DND-41 (cell line): Measurements from ENCODE around the gene LILRA6.
A peak's percentile ranks its signal among the peaks of the same experiment; 100 is the strongest.
"Not testable (repeated sequence)": the region's sequence is repeated elsewhere in the genome, so short reads cannot be mapped to it uniquely, and the experiment has no call there.

ENCODE experiments used
- ATAC-seq: fragments of 200-7000 bp; cut with Tn5 transposase; 3 replicates; pipeline ENCODE4 v1.9.1; 2021; ENCODE audit warnings: low read depth; ENCODE audit not compliant: insufficient read depth
- DNase-seq: peaks from one replicate; pipeline ENCODE4 v3.0.0-alpha.2; 2020
- H2AFZ ChIP-seq: 2 replicates; pipeline ENCODE4 v1.6.0; 2012; ENCODE audit warnings: low read depth, low read length
- H3K27ac ChIP-seq: 2 replicates; pipeline ENCODE4 v1.5.1; 2012; ENCODE audit warnings: low read length, inconsistent platforms
- H3K27me3 ChIP-seq: fragments of 200-600 bp; sonication (generic); 2 replicates; pipeline ENCODE4 v1.6.0; 2012; ENCODE audit warnings: low read length, mild to moderate bottlenecking, inconsistent platforms; ENCODE audit not compliant: insufficient read depth, poor library complexity
- H3K36me3 ChIP-seq: 2 replicates; pipeline ENCODE4 v1.5.1; 2012; ENCODE audit warnings: low read length, inconsistent platforms; ENCODE audit not compliant: insufficient read depth
- H3K4me1 ChIP-seq: 2 replicates; pipeline ENCODE4 v1.5.1; 2012; ENCODE audit warnings: mild to moderate bottlenecking, low read length; ENCODE audit not compliant: insufficient read depth
- H3K4me2 ChIP-seq: 2 replicates; pipeline ENCODE4 v1.6.0; 2012; ENCODE audit warnings: mild to moderate bottlenecking, moderate library complexity, low read length, inconsistent platforms; ENCODE audit not compliant: insufficient read depth
- H3K4me3 ChIP-seq, 2 experiments: fragments of 200-600 bp in 1 of 2; shearing (Covaris generic) in 1 of 2; 2 replicates each; pipeline ENCODE4 v1.5.1; 2012 to 2016; ENCODE audit warnings: inconsistent platforms in 2 of 2, low read length in 2 of 2, mild to moderate bottlenecking in 2 of 2, low read depth in 1 of 2, moderate library complexity in 1 of 2
- H3K79me2 ChIP-seq: 2 replicates; pipeline ENCODE4 v1.6.0; 2012; ENCODE audit warnings: low read length, inconsistent platforms; ENCODE audit not compliant: insufficient read depth
- H3K9ac ChIP-seq: 2 replicates; pipeline ENCODE4 v1.6.0; 2012; ENCODE audit warnings: low read depth, mild to moderate bottlenecking, inconsistent platforms, low read length, moderate library complexity
- H3K9me3 ChIP-seq: 2 replicates; pipeline ENCODE4 v1.5.1; 2012; ENCODE audit warnings: low read length, moderate library complexity, mild to moderate bottlenecking, inconsistent platforms; ENCODE audit not compliant: insufficient read depth, severe bottlenecking
- H4K20me1 ChIP-seq: 2 replicates; pipeline ENCODE4 v1.6.0; 2012; ENCODE audit warnings: low read length; ENCODE audit not compliant: insufficient read depth
- EZH2 ChIP-seq: IDR thresholded peaks from 3 replicates; pipeline ENCODE4 v1.6.1; 2012; ENCODE audit warnings: borderline replicate concordance, low read depth, mild to moderate bottlenecking, moderate library complexity, low read length, inconsistent platforms; ENCODE audit not compliant: severe bottlenecking
- TF ChIP-seq, protein P1 (sequence below): IDR thresholded peaks from 2 replicates; pipeline ENCODE4 v1.5.1; 2012; ENCODE audit warnings: borderline replicate concordance, low read length, moderate library complexity, mild to moderate bottlenecking; ENCODE audit not compliant: poor library complexity, severe bottlenecking; ENCODE audit errors: extremely low read depth

The LILRA6 gene

DNA sequence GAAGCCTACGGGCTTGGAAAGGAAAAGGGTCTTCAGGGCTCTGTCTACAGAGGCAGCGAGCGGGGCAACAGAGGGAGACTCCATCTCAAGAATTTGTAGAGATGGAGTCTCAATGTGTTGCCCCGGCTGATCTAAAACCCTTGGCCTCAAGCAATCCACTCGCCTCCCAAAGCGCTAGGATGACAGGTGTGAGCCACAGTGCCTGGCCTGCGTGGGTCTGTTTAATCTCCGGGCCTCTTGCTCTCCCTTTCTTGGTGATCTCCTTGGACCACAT, 33.9 kb downstream of the LILRA6 start:
- Histone ChIP-seq H3K9me3 (no peaks in the 10 kb centered on the region), H3K9ac (no peak overlapping the region), H3K27ac (no peak overlapping the region), H4K20me1 (peaks cover 78% of the 10 kb centered on the region), H3K4me1 (peaks cover 28% of the 10 kb centered on the region), H3K4me3 (no peak overlapping the region), H2AFZ (no peak overlapping the region), H3K79me2 (peaks cover 56% of the 10 kb centered on the region), H3K27me3 (no peaks in the 10 kb centered on the region), H3K4me2 (no peak overlapping the region), H3K36me3 (peaks cover 71% of the 10 kb centered on the region)
- DNase-seq (no peak), ATAC-seq (peak; percentile 28)
- TF ChIP-seq EZH2 = no peak
- TF ChIP-seq, protein P1, sequence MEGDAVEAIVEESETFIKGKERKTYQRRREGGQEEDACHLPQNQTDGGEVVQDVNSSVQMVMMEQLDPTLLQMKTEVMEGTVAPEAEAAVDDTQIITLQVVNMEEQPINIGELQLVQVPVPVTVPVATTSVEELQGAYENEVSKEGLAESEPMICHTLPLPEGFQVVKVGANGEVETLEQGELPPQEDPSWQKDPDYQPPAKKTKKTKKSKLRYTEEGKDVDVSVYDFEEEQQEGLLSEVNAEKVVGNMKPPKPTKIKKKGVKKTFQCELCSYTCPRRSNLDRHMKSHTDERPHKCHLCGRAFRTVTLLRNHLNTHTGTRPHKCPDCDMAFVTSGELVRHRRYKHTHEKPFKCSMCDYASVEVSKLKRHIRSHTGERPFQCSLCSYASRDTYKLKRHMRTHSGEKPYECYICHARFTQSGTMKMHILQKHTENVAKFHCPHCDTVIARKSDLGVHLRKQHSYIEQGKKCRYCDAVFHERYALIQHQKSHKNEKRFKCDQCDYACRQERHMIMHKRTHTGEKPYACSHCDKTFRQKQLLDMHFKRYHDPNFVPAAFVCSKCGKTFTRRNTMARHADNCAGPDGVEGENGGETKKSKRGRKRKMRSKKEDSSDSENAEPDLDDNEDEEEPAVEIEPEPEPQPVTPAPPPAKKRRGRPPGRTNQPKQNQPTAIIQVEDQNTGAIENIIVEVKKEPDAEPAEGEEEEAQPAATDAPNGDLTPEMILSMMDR = no peak

DNA sequence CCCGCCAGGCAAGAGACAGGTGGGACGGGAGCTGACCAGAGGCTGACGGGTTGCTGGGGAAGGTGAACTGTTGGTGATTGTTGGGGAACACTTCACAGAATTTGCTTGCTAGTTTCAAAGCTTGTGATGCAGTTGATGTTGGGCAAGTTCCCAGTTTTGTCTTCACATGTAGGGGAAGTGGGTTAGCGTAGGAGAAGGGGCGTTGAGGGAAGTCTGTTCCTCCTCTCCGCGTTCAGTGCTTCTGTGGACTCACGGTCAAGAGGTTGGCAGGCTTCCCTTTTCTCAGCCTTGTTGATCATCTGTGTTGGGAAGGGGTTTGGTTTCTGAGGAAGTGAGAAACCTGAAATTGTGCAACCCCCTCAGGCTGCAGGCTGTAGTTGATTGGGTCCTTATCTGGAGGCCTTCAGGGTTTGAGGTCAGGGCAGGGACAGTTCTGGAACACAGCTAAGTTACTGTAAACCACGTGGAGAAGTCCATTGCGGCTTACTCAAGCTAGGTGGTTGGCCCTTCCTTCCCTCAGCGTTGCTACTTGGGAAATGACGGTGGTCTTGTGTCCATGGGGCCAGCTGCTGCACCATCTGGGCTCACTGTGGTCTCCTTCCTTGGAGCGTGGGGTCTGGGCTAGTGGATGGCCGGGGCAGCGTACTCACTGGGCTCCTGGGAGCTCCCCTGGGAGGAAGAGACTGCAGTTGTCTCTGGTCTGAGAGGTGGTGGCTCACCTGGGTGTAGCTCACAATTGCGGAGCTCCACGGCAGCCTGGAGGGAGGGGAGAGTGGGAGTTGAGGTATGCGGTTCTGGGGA, 34.4 kb downstream of the LILRA6 start:
- no peaks in the 10 kb centered on the region for H3K9me3 ChIP-seq
- H3K27me3 ChIP-seq = no peaks in the 10 kb centered on the region
- no peak overlapping the region for H3K4me2 ChIP-seq
- peaks cover 33% of the 10 kb centered on the region for H3K4me1 ChIP-seq
- no peak overlapping the region for H3K27ac ChIP-seq
- peaks cover 76% of the 10 kb centered on the region for H3K36me3 ChIP-seq
- H3K9ac ChIP-seq = no peak overlapping the region
- H4K20me1 ChIP-seq = peaks cover 83% of the 10 kb centered on the region
- H3K79me2 ChIP-seq = peaks cover 61% of the 10 kb centered on the region
- H2AFZ ChIP-seq = no peak overlapping the region
- ATAC-seq (peak; percentile 31), DNase-seq (peak; percentile 30)
- no peak for TF ChIP-seq EZH2
- TF ChIP-seq, protein P1 = no peak
- no peak overlapping the region for H3K4me3 ChIP-seq

DNA sequence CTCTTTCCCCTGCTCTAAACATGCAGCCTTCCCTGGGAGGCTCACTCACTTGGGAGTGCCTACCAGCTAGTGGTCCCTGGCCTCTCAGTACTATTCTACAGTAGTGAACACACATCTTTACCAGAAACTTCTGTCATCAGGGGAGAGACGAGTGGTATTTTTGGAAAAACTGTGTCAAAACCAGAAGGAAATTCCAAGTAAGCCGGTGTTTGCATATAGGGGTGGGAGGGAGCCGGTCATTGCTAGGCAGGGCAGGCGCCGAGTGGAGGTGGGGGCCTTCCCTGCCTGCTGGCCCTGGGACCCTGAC, 35.0 kb downstream of the LILRA6 start:
- TF ChIP-seq EZH2 = no peak
- TF ChIP-seq, protein P1 = no peak
- peaks cover 82% of the 10 kb centered on the region for H3K36me3 ChIP-seq
- no peaks in the 10 kb centered on the region for H3K9me3 ChIP-seq
- no peak overlapping the region for H3K4me3 ChIP-seq
- no peak overlapping the region for H3K9ac ChIP-seq
- H3K4me2 ChIP-seq = no peak overlapping the region
- ATAC-seq (no peak), DNase-seq (no peak)
- no peaks in the 10 kb centered on the region for H3K27me3 ChIP-seq
- H3K4me1 ChIP-seq = peaks cover 39% of the 10 kb centered on the region
- no peak overlapping the region for H2AFZ ChIP-seq
- H4K20me1 ChIP-seq = peaks cover 88% of the 10 kb centered on the region
- H3K79me2 ChIP-seq = peaks cover 67% of the 10 kb centered on the region
- H3K27ac ChIP-seq = no peak overlapping the region

DNA sequence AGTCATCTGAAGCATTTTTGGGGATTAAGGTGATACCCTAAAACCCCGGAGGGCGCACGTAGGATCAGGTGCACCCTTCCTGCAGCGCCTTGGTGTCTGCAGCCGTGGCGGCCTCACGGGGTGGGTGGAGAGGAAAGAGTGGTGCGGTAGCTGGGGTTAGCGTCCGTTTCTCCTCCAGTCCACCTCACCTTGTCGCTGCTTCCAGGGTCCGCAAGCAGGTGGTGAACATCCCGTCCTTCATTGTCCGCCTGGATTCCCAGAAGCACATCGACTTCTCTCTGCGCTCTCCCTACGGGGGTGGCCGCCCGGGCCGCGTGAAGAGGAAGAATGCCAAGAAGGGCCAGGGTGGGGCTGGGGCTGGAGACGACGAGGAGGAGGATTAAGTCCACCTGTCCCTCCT, 35.4 kb downstream of the LILRA6 start:
- H3K4me1 ChIP-seq = peaks cover 43% of the 10 kb centered on the region
- not testable (repeated sequence) for H2AFZ ChIP-seq, H3K9ac ChIP-seq, H3K4me3 ChIP-seq, H3K4me2 ChIP-seq, DNase-seq, H3K27ac ChIP-seq, H3K9me3 ChIP-seq, H3K27me3 ChIP-seq, ATAC-seq
- H4K20me1 ChIP-seq = peaks cover 90% of the 10 kb centered on the region
- H3K79me2 ChIP-seq = peaks cover 71% of the 10 kb centered on the region
- H3K36me3 ChIP-seq = peaks cover 86% of the 10 kb centered on the region
